K562 (cell line): ENCODE results near the gene HYI. TPM values are rescaled to one million over a fixed set of nuclear protein-coding genes. Genes with fewer than 3 reads are reported as not detected.

Source experiments
- CBFA2T3 ChIP-seq: fragments of 450-650 bp; IDR thresholded peaks from 2 replicates; pipeline ENCODE4 v1.6.1; 2017
- DACH1 ChIP-seq: fragments of 450-650 bp; IDR thresholded peaks from 2 replicates; pipeline ENCODE4 v1.6.1; 2018; ENCODE audit not compliant: partially characterized antibody
- DPF2 ChIP-seq: fragments of 450-650 bp; IDR thresholded peaks from 2 replicates; pipeline ENCODE4 v1.6.1; 2016
- ETS2 ChIP-seq: IDR thresholded peaks from 2 replicates; pipeline ENCODE4 v1.6.1; 2016; ENCODE audit warnings: borderline replicate concordance, missing genetic modification characterization, mild to moderate bottlenecking, moderate library complexity, missing compliant biosample characterization; ENCODE audit not compliant: poor library complexity, severe bottlenecking
- FOXO4 ChIP-seq: fragments of 450-650 bp; formaldehyde crosslinking; IDR thresholded peaks from 2 replicates; pipeline ENCODE4 v1.4.0; 2020; ENCODE audit warnings: mild to moderate bottlenecking, moderate library complexity
- GATAD2A ChIP-seq: fragments of 450-650 bp; IDR thresholded peaks from 2 replicates; pipeline ENCODE4 v1.6.1; 2017
- HCFC1 ChIP-seq: IDR thresholded peaks from 2 replicates; pipeline ENCODE4 v1.6.1; 2012; ENCODE audit warnings: low read depth, low read length, improper control_type of control experiment
- HDAC2 ChIP-seq: fragments of 450-650 bp; IDR thresholded peaks from 2 replicates; pipeline ENCODE4 v1.6.1; 2016; ENCODE audit warnings: mild to moderate bottlenecking
- HMGXB4 ChIP-seq: sonication (generic); formaldehyde crosslinking; IDR thresholded peaks from 2 replicates; pipeline ENCODE4 v1.8.1; 2023; ENCODE audit warnings: mild to moderate bottlenecking, missing genetic modification reagents
- KDM1A ChIP-seq, 2 experiments: fragments of 450-650 bp; IDR thresholded peaks; 2 replicates each; pipeline ENCODE4 v1.6.1; 2016; ENCODE audit warnings: mild to moderate bottlenecking in 2 of 2
- NEUROD1 ChIP-seq: fragments of 150-350 bp; IDR thresholded peaks from 2 replicates; pipeline ENCODE4 v1.6.1; 2014; ENCODE audit warnings: borderline replicate concordance, low read length, low read depth; ENCODE audit not compliant: partially characterized antibody
- NFIC ChIP-seq: fragments of 450-650 bp; IDR thresholded peaks from 2 replicates; pipeline ENCODE4 v1.6.1; 2017; ENCODE audit warnings: mild to moderate bottlenecking, inconsistent platforms
- NR3C1 ChIP-seq: sonication (generic); formaldehyde crosslinking; IDR thresholded peaks from 2 replicates; pipeline ENCODE4 v1.8.1; 2022; ENCODE audit warnings: missing genetic modification reagents
- PKNOX1 ChIP-seq: fragments of 450-650 bp; IDR thresholded peaks from 2 replicates; pipeline ENCODE4 v1.6.1; 2016
- SNIP1 ChIP-seq: fragments of 450-650 bp; IDR thresholded peaks from 2 replicates; pipeline ENCODE4 v1.7.1; 2017; ENCODE audit warnings: low read depth, mild to moderate bottlenecking
- SOX6 ChIP-seq: fragments of 450-650 bp; IDR thresholded peaks from 2 replicates; pipeline ENCODE4 v1.6.1; 2014; ENCODE audit warnings: mild to moderate bottlenecking
- SREBF2 ChIP-seq: sonication (generic); formaldehyde crosslinking; IDR thresholded peaks from 2 replicates; pipeline ENCODE4 v1.4.0; 2020; ENCODE audit warnings: mild to moderate bottlenecking, missing genetic modification reagents
- TAF15 ChIP-seq: fragments of 200-400 bp; formaldehyde crosslinking; IDR thresholded peaks from 2 replicates; pipeline ENCODE4 v1.6.1; 2017; ENCODE audit warnings: mild to moderate bottlenecking, low read depth, low read length, moderate library complexity
- TAL1 ChIP-seq: fragments of 450-650 bp; IDR thresholded peaks from 2 replicates; pipeline ENCODE4 v1.6.1; 2016; ENCODE audit warnings: mild to moderate bottlenecking
- TRIM24 ChIP-seq, 2 experiments: fragments of 450-650 bp; IDR thresholded peaks; 2 replicates each; pipeline ENCODE4 v1.6.1; 2016
- YY1 ChIP-seq, 3 experiments: IDR thresholded peaks; 2 replicates each; pipeline ENCODE4 v1.6.1; 2011; ENCODE audit warnings: low read length in 2 of 3, mild to moderate bottlenecking in 2 of 3, moderate library complexity in 2 of 3, borderline replicate concordance in 1 of 3, control low read depth in 1 of 3, low read depth in 1 of 3; ENCODE audit not compliant: insufficient read depth in 3 of 3, insufficient replicate concordance in 2 of 3, control insufficient read depth in 1 of 3, insufficient read length in 1 of 3; ENCODE audit errors: extremely low read depth in 1 of 3
- ZBTB12 ChIP-seq: fragments of 250-450 bp; sonication (Bioruptor Pico); IDR thresholded peaks from 2 replicates; pipeline ENCODE4 v1.4.0; 2020
- ZFX ChIP-seq: sonication (generic); formaldehyde crosslinking; IDR thresholded peaks from 2 replicates; pipeline ENCODE4 v1.8.0; 2022; ENCODE audit warnings: mild to moderate bottlenecking, missing genetic modification reagents, moderate library complexity
- ZNF124 ChIP-seq: sonication (generic); formaldehyde crosslinking; IDR thresholded peaks from 2 replicates; pipeline ENCODE4 v1.8.1; 2022; ENCODE audit warnings: missing genetic modification reagents
- ZNF76 ChIP-seq: fragments of 250-450 bp; sonication (Bioruptor Pico); IDR thresholded peaks from 2 replicates; pipeline ENCODE4 v1.4.0; 2020; ENCODE audit warnings: mild to moderate bottlenecking, moderate library complexity, borderline replicate concordance
- ZSCAN29 ChIP-seq: fragments of 450-650 bp; IDR thresholded peaks from 2 replicates; pipeline ENCODE4 v1.6.1; 2017
- polyA plus RNA-seq, 8 experiments: library from polyadenylated mRNA; depleted of rRNA in 4 of 8; stranded (reverse) in 5 of 8; unstranded in 3 of 8; fragments of >200 nt; fragmentation: Nextera tagmentation in 2 of 8; fragmentation: Illumina TruSeq in 1 of 8; extraction: Ambion mirVana in 2 of 8; extraction: Trizol in 1 of 8; gene quantifications; 2 replicates each; pipeline versions ENCODE4 v1.2.1 to v1.2.3, GENCODE V29; 2011 to 2014; ENCODE audit warnings: inconsistent platforms in 1 of 8, missing spikeins in 1 of 8
- total RNA-seq, 7 experiments: library from RNA; depleted of rRNA in 6 of 7; stranded (reverse); fragments of >200 nt in 6 of 7; fragmentation: Illumina TruSeq in 2 of 7; extraction: Trizol in 2 of 7; gene quantifications; 2 replicates each; pipeline versions ENCODE4 v1.2.1 to v1.2.3, GENCODE V29; 2011 to 2021; ENCODE audit warnings: low replicate concordance in 1 of 7

Gene HYI
- total and polyA plus RNA-seq, 9 of the 15 experiments (the other 6 are each of a cell fraction or from before 2014, with no cell fraction given) = 0.04 to 4.1 (median 1.4) TPM; not detected in 1

- TF ChIP-seq FOXO4 (CRISPR knock-in tag) (no peak), KDM1A (IDR thresholded peaks at IDR 0.05) (peak; percentile 70 to 78), NEUROD1 (no peak), SREBF2 (CRISPR knock-in tag) (no peak), CBFA2T3 (peak; percentile 79), SNIP1 (no peak), HDAC2 (no peak), SOX6 (peak; percentile 34; the same call in 1 of the 2 replicates), ZNF124 (CRISPR knock-in tag) (no peak), TAF15 (no peak), ZBTB12 (CRISPR knock-in tag) (no peak), HMGXB4 (no peak), ZSCAN29 (no peak), NFIC (peak; percentile 39), TAL1 (peak; percentile 73), PKNOX1 (no peak), DACH1 (no peak), NR3C1 (CRISPR knock-in tag) (no peak), ETS2 (tag) (no peak), HCFC1 (no peak), ZNF76 (CRISPR knock-in tag) (no peak), TRIM24 (IDR thresholded peaks at IDR 0.05) (0 out of 4 replicates have a peak, but pooled peaks of 1 of the 2 experiments have one; percentile 29), GATAD2A (no peak), ZFX (CRISPR knock-in tag) (no peak), DPF2 (no peak; the same call in 1 of the 2 replicates), YY1 (IDR thresholded peaks at IDR 0.05; ENCODE audit: borderline replicate concordance in 1 of 3, control insufficient read depth in 1 of 3, extremely low read depth in 1 of 3, insufficient read depth in 3 of 3, insufficient read length in 1 of 3, insufficient replicate concordance in 2 of 3, low read depth in 1 of 3, low read length in 2 of 3) (no peak)
Observed at GRCh38 chr1:43479414-43479813, 25.7 kb upstream of the HYI start (continued).
